SK-N-SH (cell line): ENCODE data around the gene DOC2A. TPM values are rescaled to one million over a fixed set of nuclear protein-coding genes. Genes with fewer than 3 reads are reported as not detected.

Experiments
- CTCF ChIA-PET: fragments of 300-600, 350-600 bp; formaldehyde crosslinking; extraction: SDS; loops from one replicate; lab custom pipeline; 2021; lab: Yijun Ruan, JAX
- POLR2A ChIA-PET: fragments of 350-600 bp; sonication (Branson Sonifier 250); formaldehyde crosslinking; extraction: SDS; loops from one replicate; lab custom pipeline; 2020; ENCODE audit warnings: antibody characterized with exemption, inconsistent platforms; lab: Yijun Ruan, JAX
- DNase-seq: peaks from one replicate; pipeline ENCODE4 v3.0.0; 2012
- H2AFZ ChIP-seq: fragments of 200-600 bp; sonication (generic); 2 replicates; pipeline ENCODE4 v1.8.1; 2016; ENCODE audit warnings: antibody characterized with exemption, mild to moderate bottlenecking, low read depth
- H3F3A ChIP-seq: fragments of 200-600 bp; sonication (generic); replicated peaks from 2 replicates; pipeline ENCODE3; 2016; ENCODE audit warnings: antibody characterized with exemption, mild to moderate bottlenecking; ENCODE audit not compliant: insufficient read depth
- H3K27ac ChIP-seq, 2 experiments: fragments of 200-500 bp in 1 of 2; fragments of 200-600 bp in 1 of 2; sonication (Bioruptor generic) in 1 of 2; sonication (generic), shearing (Covaris generic) in 1 of 2; 2 replicates each; pipeline versions ENCODE4 v1.5.1 to v1.6.1; 2014 to 2016; ENCODE audit warnings: low read depth in 2 of 2, inconsistent platforms in 1 of 2, low read length in 1 of 2, mild to moderate bottlenecking in 1 of 2, mixed read lengths in 1 of 2
- H3K27me3 ChIP-seq: fragments of 200-600 bp; sonication (generic), shearing (Covaris generic); 2 replicates; pipeline ENCODE4 v1.6.1; 2016; ENCODE audit warnings: mixed run types; ENCODE audit not compliant: insufficient read depth
- H3K36me3 ChIP-seq, 2 experiments: fragments of 200-500 bp in 1 of 2; fragments of 200-600 bp in 1 of 2; sonication (Bioruptor generic) in 1 of 2; sonication (generic) in 1 of 2; replicated peaks in 1 of 2; 2 replicates each; pipeline versions ENCODE3 to v1.5.1; 2014 to 2016; ENCODE audit warnings: low read length in 1 of 2, mild to moderate bottlenecking in 1 of 2; ENCODE audit not compliant: insufficient read depth in 2 of 2, control insufficient read depth in 1 of 2
- H3K4me1 ChIP-seq, 2 experiments: fragments of 200-500 bp in 1 of 2; fragments of 200-600 bp in 1 of 2; sonication (Bioruptor generic) in 1 of 2; sonication (generic), shearing (Covaris generic) in 1 of 2; 2 replicates each; pipeline versions ENCODE4 v1.5.1 to v1.6.1; 2014 to 2016; ENCODE audit warnings: low read depth in 1 of 2, low read length in 1 of 2, mixed run types in 1 of 2; ENCODE audit not compliant: insufficient read depth in 2 of 2, control insufficient read depth in 1 of 2
- H3K4me2 ChIP-seq: fragments of 200-600 bp; sonication (generic), shearing (Covaris generic); 2 replicates; pipeline ENCODE4 v1.6.1; 2017; ENCODE audit warnings: mixed run types
- H3K4me3 ChIP-seq, 2 experiments: fragments of 200-500 bp in 1 of 2; fragments of 200-600 bp in 1 of 2; sonication (Bioruptor generic) in 1 of 2; sonication (generic), shearing (Covaris generic) in 1 of 2; 2 replicates each; pipeline versions ENCODE4 v1.5.1 to v1.8.1; 2014 to 2016; ENCODE audit warnings: low read depth in 2 of 2, inconsistent platforms in 1 of 2, low read length in 1 of 2, mild to moderate bottlenecking in 1 of 2, mixed read lengths in 1 of 2, moderate library complexity in 1 of 2
- H3K79me2 ChIP-seq: fragments of 200-600 bp; sonication (generic); 2 replicates; pipeline ENCODE4 v1.8.1; 2017; ENCODE audit warnings: mild to moderate bottlenecking; ENCODE audit not compliant: insufficient read depth
- H3K9ac ChIP-seq: fragments of 200-600 bp; sonication (generic); 2 replicates; pipeline ENCODE4 v1.6.1; 2017; ENCODE audit warnings: mixed run types
- H3K9me2 ChIP-seq: fragments of 200-600 bp; sonication (generic); 2 replicates; pipeline ENCODE4 v1.6.1; 2017; ENCODE audit warnings: mixed run types
- H3K9me3 ChIP-seq: fragments of 200-600 bp; sonication (generic); 2 replicates; pipeline ENCODE4 v1.6.1; 2017; ENCODE audit warnings: mixed run types, mild to moderate bottlenecking, moderate library complexity
- H4K20me1 ChIP-seq: fragments of 200-600 bp; sonication (generic); 2 replicates; pipeline ENCODE4 v1.6.1; 2017; ENCODE audit warnings: mild to moderate bottlenecking, mixed run types; ENCODE audit not compliant: insufficient read depth
- CHD2 ChIP-seq: fragments of 150-350 bp; IDR thresholded peaks from 2 replicates; pipeline ENCODE4 v1.6.1; 2018; ENCODE audit warnings: low read length; ENCODE audit not compliant: partially characterized antibody
- CTCF ChIP-seq: fragments of 200-600 bp; sonication (generic); IDR thresholded peaks from 2 replicates; pipeline ENCODE4 v1.6.1; 2017; ENCODE audit warnings: antibody characterized with exemption, mild to moderate bottlenecking, moderate library complexity
- ELF1 ChIP-seq: IDR thresholded peaks from 2 replicates; pipeline ENCODE4 v1.4.0; 2012
- EP300 ChIP-seq, 2 experiments: IDR thresholded peaks; 2 replicates each; pipeline versions ENCODE4 v1.4.0 to v1.6.1; 2012; ENCODE audit warnings: borderline replicate concordance in 1 of 2, low read depth in 1 of 2, low read length in 1 of 2
- FOSL2 ChIP-seq: IDR thresholded peaks from 2 replicates; pipeline ENCODE4 v1.4.0; 2012; ENCODE audit warnings: low read depth, mild to moderate bottlenecking, moderate library complexity, borderline replicate concordance
- GATA2 ChIP-seq: sonication (generic); formaldehyde crosslinking; IDR thresholded peaks from 2 replicates; pipeline ENCODE4 v1.5.0; 2020; ENCODE audit warnings: mild to moderate bottlenecking, missing genetic modification reagents
- IRF3 ChIP-seq: fragments of 150-350 bp; IDR thresholded peaks from 2 replicates; pipeline ENCODE4 v1.6.1; 2016; ENCODE audit warnings: mild to moderate bottlenecking, low read depth, low read length
- MAX ChIP-seq: IDR thresholded peaks from 2 replicates; pipeline ENCODE4 v1.4.0; 2012; ENCODE audit warnings: low read depth
- MXI1 ChIP-seq: IDR thresholded peaks from 2 replicates; pipeline ENCODE4 v1.6.1; 2012; ENCODE audit warnings: mild to moderate bottlenecking, low read depth, low read length, improper control_type of control experiment
- NFIC ChIP-seq: IDR thresholded peaks from 2 replicates; pipeline ENCODE4 v1.4.0; 2012; ENCODE audit warnings: borderline replicate concordance
- NRF1 ChIP-seq: IDR thresholded peaks from 2 replicates; pipeline ENCODE4 v1.6.1; 2012; ENCODE audit warnings: low read depth, mild to moderate bottlenecking, low read length
- PBX3 ChIP-seq: IDR thresholded peaks from 2 replicates; pipeline ENCODE4; 2012
- RXRA ChIP-seq: IDR thresholded peaks from 2 replicates; pipeline ENCODE4 v1.4.0; 2012; ENCODE audit warnings: low read depth, mild to moderate bottlenecking, borderline replicate concordance
- WGBS: methylation state at CpG from one replicate; pipeline ENCODE4 v1.1.6; 2017; ENCODE audit warnings: low lambda C conversion rate; 5-methylcytosine and 5-hydroxymethylcytosine counted together
- polyA plus RNA-seq, 3 experiments: library from polyadenylated mRNA; depleted of rRNA; stranded (reverse); fragments of >200 nt; gene quantifications; 2 replicates each; pipeline ENCODE4 v1.2.3, GENCODE V29; 2012

The DOC2A gene
- polyA plus RNA-seq, 1 of the 3 experiments (the other 2 are of a cell fraction) = 10.4 TPM

- Histone ChIP-seq H3K36me3 (peaks cover 0 to 5% of the 10 kb centered on the region in 2 experiments), H3K4me3 (peak overlapping the region in 1 of 2 experiments; percentile 16; a peak in 1 of 4 replicates), H3K9ac (no peak overlapping the region), H3K9me2 (no peaks in the 10 kb centered on the region), H3K79me2 (peaks cover 36% of the 10 kb centered on the region; the same call in 1 of the 2 replicates), H3K9me3 (no peaks in the 10 kb centered on the region), H3K4me1 (peaks cover 5% of the 10 kb centered on the region in 2 experiments; a peak in 2 of 4 replicates), H3K4me2 (peak overlapping the region; percentile 47; the same call in 1 of the 2 replicates), H3K27ac (peak overlapping the region in 1 of 2 experiments; percentile 15; a peak in 1 of 4 replicates), H4K20me1 (no peaks in the 10 kb centered on the region), H3K27me3 (no peaks in the 10 kb centered on the region), H3F3A (peaks cover 22% of the 10 kb centered on the region), H2AFZ (no peak overlapping the region)
- WGBS = 91% methylated on average over 8 of the region's 8 CpGs
- no peak for DNase-seq
- ChIA-PET POLR2A (interaction anchor here (1.4 to 2.6 kb wide), 2 partner anchors 11 kb away, joined by 4 to 19 read pairs; partner anchors contain the start of gene ALDOA), CTCF (interaction anchor here (1.1 to 4.6 kb wide), 7 partner anchors 9 to 40 kb away, joined by 4 to 24 read pairs (median 12); partner anchors contain the start of genes TBX6 and TLCD3B)
- TF ChIP-seq IRF3 (no peak), MXI1 (no peak), GATA2 (CRISPR knock-in tag) (no peak), EP300 (IDR thresholded peaks at IDR 0.05; ENCODE audit: borderline replicate concordance in 1 of 2, low read depth in 1 of 2, low read length in 1 of 2) (no peak), ELF1 (no peak), FOSL2 (no peak), CTCF (no peak), NFIC (no peak), NRF1 (no peak), CHD2 (no peak), RXRA (no peak), MAX (no peak), PBX3 (no peak)
Measured at GRCh38 chr16:30054451-30054850, 43.6 kb upstream of the DOC2A start.
